ENCODE measurements around the gene RRAS2.
"Not testable (repeated sequence)": the region's sequence is repeated elsewhere in the genome, so short reads cannot be mapped to it uniquely, and the experiment has no call there.

DNA sequence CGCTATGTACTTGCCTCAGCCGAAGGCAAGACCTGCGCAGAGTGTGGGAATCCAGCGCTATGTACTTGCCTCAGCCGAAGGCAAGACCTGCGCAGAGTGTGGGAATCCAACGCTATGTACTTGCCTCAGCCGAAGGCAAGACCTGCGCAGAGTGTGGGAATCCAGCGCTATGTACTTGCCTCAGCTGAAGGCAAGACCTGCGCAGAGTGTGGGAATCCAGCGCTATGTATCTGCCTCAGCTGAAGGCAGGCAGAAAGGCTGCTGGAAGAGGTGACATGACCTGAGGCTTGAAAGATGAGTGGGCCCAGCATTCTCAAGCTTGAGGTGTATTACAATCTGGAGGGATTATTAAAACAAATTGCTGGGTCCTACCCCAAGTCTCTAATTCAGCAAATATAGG is 106.5 kb downstream of the RRAS2 start:
- not testable (repeated sequence) for TF ChIP-seq EZH2 (IDR thresholded peaks at IDR 0.05; ENCODE audit: borderline replicate concordance, low read length); CTCF (conservative IDR thresholded peaks at IDR 0.05 in 1 of 2, IDR thresholded peaks at IDR 0.05 in 1 of 2; ENCODE audit: extremely low read depth in 1 of 2, insufficient read depth in 1 of 2, low read depth in 1 of 2, low read length in 2 of 2)
